Thyroid gland (tissue), 4 donors: Measurements from ENCODE around the gene AUH. TPM values are rescaled to one million over a fixed set of nuclear protein-coding genes. Genes with fewer than 3 reads are reported as not detected.
A peak's percentile ranks its signal among the peaks of the same experiment; 100 is the strongest.

ENCODE experiments used
- DNase-seq, 2 donors: peaks; one replicate each; pipeline ENCODE4 v3.0.0-alpha.2; 2019
- H3K27ac ChIP-seq, 3 donors: fragments of 200-600 bp; sonication (generic); 1 replicate in 2 of 3; 2 replicates in 1 of 3; pipeline ENCODE4 v1.5.1; 2016 to 2019; ENCODE audit warnings: mild to moderate bottlenecking in 1 of 3, moderate library complexity in 1 of 3
- H3K27me3 ChIP-seq: fragments of 200-600 bp; sonication (generic); one replicate; pipeline ENCODE4 v1.5.1; 2019
- H3K36me3 ChIP-seq, 2 donors: fragments of 200-600 bp; sonication (generic); one replicate each; pipeline ENCODE4 v1.5.1; 2016 to 2019
- H3K4me1 ChIP-seq, 2 donors: fragments of 200-600 bp; sonication (generic); one replicate each; pipeline ENCODE4 v1.5.1; 2017 to 2019
- H3K4me3 ChIP-seq, 3 donors: fragments of 200-600 bp; sonication (generic); replicated peaks in 1 of 3; 1 replicate in 2 of 3; 2 replicates in 1 of 3; pipeline ENCODE4 v1.5.1; 2016; ENCODE audit warnings: mild to moderate bottlenecking in 1 of 3
- H3K9me3 ChIP-seq: fragments of 200-600 bp; sonication (generic); one replicate; pipeline ENCODE4 v1.5.1; 2017
- CTCF ChIP-seq, 6 experiments: fragments of 200-600 bp in 3 of 6; fragments of 450-650 bp in 3 of 6; sonication (generic) in 3 of 6; IDR thresholded peaks; one replicate each; pipeline ENCODE4 v1.5.1; 2016 to 2019; ENCODE audit warnings: antibody characterized with exemption in 6 of 6, mild to moderate bottlenecking in 2 of 6, inconsistent platforms in 1 of 6, moderate library complexity in 1 of 6
- POLR2A ChIP-seq, 2 donors: fragments of 450-650 bp; IDR thresholded peaks; one replicate each; pipeline ENCODE4 v1.6.1; 2017; ENCODE audit warnings: antibody characterized with exemption in 2 of 2, mild to moderate bottlenecking in 2 of 2, moderate library complexity in 1 of 2
- WGBS, 2 donors: methylation state at CpG; one replicate each; pipeline ENCODE4 v1.1.5; 2017; 5-methylcytosine and 5-hydroxymethylcytosine counted together
- intact Hi-C: fragments of 100-400 bp; cut with DNase I; formaldehyde crosslinking; loops from one replicate; pipeline ENCODE4 v1.15.1; 2023
- total RNA-seq, 4 donors: library from RNA; depleted of rRNA; stranded (reverse); fragments of >200 nt; gene quantifications; one replicate each; pipeline ENCODE4 v1.2.3, GENCODE V29; 2016

The AUH gene
- total RNA-seq, 4 donors from 2014 or later = 57.1 to 83.5 (median 65.2) TPM

- H3K27ac ChIP-seq = no peak overlapping the region
- intact Hi-C loops = no loop called here
- no peaks in the 10 kb centered on the region for H3K27me3 ChIP-seq
- H3K9me3 ChIP-seq = no peaks in the 10 kb centered on the region
- no peak for TF ChIP-seq POLR2A (IDR thresholded peaks at IDR 0.05)
- no peak for TF ChIP-seq CTCF (IDR thresholded peaks at IDR 0.05)
- H3K4me1 ChIP-seq = peaks cover 20 to 27% of the 10 kb centered on the region in 2 donors
- no peak overlapping the region for H3K4me3 ChIP-seq
- no peaks in the 10 kb centered on the region for H3K36me3 ChIP-seq
- DNase-seq = no peak
- WGBS, 2 donors = 83 to 91% methylated on average over 4 of the region's 4 CpGs
These were observed 41.4 kb downstream of the AUH start for GRCh38 chr9:91320299-91320698.

- H3K9me3 ChIP-seq = no peaks in the 10 kb centered on the region
- no peak for DNase-seq
- intact Hi-C loops = no loop called here
- WGBS, 2 donors = 94 to 100% methylated on average over 1 of the region's 1 CpG
- H3K4me1 ChIP-seq = peaks cover 32 to 36% of the 10 kb centered on the region in 2 donors
- H3K36me3 ChIP-seq = no peaks in the 10 kb centered on the region
- H3K27ac ChIP-seq = no peak overlapping the region
- no peak for TF ChIP-seq CTCF (IDR thresholded peaks at IDR 0.05)
- no peak for TF ChIP-seq POLR2A (IDR thresholded peaks at IDR 0.05)
- H3K4me3 ChIP-seq = no peak overlapping the region
- H3K27me3 ChIP-seq = no peaks in the 10 kb centered on the region
These were observed 45.6 kb downstream of the AUH start for GRCh38 chr9:91316093-91316492.

- Histone ChIP-seq H3K4me1 (peaks cover 32 to 36% of the 10 kb centered on the region in 2 donors), H3K36me3 (no peaks in the 10 kb centered on the region), H3K9me3 (no peaks in the 10 kb centered on the region), H3K4me3 (no peak overlapping the region), H3K27me3 (no peaks in the 10 kb centered on the region), H3K27ac (no peak overlapping the region)
- DNase-seq = peak; percentile 30 to 37
- WGBS, 2 donors = 88 to 95% methylated on average over 5 of the region's 5 CpGs
- intact Hi-C loops = no loop called here
- TF ChIP-seq CTCF (IDR thresholded peaks at IDR 0.05) (no peak), POLR2A (IDR thresholded peaks at IDR 0.05) (no peak)
These were observed 46.5 kb downstream of the AUH start for GRCh38 chr9:91315191-91315590.

DNA sequence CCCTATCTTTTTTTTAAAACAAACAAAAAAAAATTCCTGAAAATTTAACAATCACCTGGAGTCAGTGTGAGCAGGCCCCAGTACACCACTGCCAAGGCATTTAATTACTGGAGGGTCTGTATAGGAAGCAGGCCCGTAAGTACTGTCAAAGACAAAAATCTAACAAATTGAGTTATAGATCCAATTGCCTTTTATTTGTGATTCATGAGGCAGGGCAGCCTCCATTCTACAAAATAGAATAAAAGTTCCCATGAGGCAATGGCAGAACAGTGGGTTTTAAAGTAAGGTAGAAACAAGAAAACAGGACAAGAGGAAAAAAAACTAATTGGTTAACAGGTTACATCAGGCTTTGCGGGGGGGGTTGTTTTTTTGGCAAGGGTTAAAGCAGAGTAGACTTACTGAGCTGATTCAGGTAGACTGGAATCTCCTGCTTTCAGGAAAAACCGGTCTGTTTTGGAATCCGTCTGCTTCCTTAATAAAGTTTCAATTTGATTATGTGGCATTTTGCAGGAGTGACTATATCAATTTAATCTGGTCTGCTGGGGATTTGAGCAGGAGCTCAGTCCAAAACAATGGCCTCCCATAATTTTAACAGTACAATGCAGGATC lies 48.9 kb downstream of the AUH start:
- H3K9me3 ChIP-seq = no peaks in the 10 kb centered on the region
- peak overlapping the region in 2 of 3 donors; percentile 19 to 24 for H3K27ac ChIP-seq
- TF ChIP-seq CTCF (IDR thresholded peaks at IDR 0.05) = no peak
- TF ChIP-seq POLR2A (IDR thresholded peaks at IDR 0.05) = no peak
- 35 to 46% methylated on average over 4 of the region's 4 CpGs for WGBS, 2 donors
- DNase-seq = peak; percentile 73
- no peaks in the 10 kb centered on the region for H3K36me3 ChIP-seq
- H3K27me3 ChIP-seq = no peaks in the 10 kb centered on the region
- intact Hi-C loops = no loop called here
- peaks cover 15 to 17% of the 10 kb centered on the region in 2 donors for H3K4me1 ChIP-seq
- H3K4me3 ChIP-seq = no peak overlapping the region

DNA sequence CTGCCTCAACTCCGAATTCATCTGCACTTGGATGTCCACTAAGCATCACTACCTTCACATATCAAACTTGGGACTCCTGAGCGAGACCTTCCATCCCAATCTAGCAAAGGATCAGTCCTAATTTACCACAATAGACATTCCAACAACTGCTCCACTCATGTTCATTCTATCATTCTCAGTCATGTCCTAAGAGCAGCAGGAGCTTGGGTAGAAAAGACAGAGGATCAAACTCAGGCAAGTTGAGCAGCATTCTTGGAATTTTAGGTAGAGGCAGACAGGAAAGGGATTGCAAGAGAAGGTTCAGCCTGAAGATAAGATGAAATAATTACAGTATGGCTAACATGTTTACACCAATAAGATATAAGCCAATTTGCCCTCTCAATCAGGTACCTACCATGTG lies 51.7 kb downstream of the AUH start:
- intact Hi-C loops = no loop called here
- no peak for TF ChIP-seq CTCF (IDR thresholded peaks at IDR 0.05)
- TF ChIP-seq POLR2A (IDR thresholded peaks at IDR 0.05) = no peak
- 98 to 100% methylated on average over 2 of the region's 2 CpGs for whole genome bisulfite sequencing, 2 donors
- H3K4me3 ChIP-seq = no peak overlapping the region
- no peaks in the 10 kb centered on the region for H3K27me3 ChIP-seq
- DNase-seq = no peak
- no peaks in the 10 kb centered on the region for H3K36me3 ChIP-seq
- no peak overlapping the region for H3K27ac ChIP-seq
- no peaks in the 10 kb centered on the region for H3K9me3 ChIP-seq
- peaks cover 7 to 9% of the 10 kb centered on the region in 2 donors for H3K4me1 ChIP-seq
